ENCODE results near the gene GLIS1.

Gene GLIS1

DNA sequence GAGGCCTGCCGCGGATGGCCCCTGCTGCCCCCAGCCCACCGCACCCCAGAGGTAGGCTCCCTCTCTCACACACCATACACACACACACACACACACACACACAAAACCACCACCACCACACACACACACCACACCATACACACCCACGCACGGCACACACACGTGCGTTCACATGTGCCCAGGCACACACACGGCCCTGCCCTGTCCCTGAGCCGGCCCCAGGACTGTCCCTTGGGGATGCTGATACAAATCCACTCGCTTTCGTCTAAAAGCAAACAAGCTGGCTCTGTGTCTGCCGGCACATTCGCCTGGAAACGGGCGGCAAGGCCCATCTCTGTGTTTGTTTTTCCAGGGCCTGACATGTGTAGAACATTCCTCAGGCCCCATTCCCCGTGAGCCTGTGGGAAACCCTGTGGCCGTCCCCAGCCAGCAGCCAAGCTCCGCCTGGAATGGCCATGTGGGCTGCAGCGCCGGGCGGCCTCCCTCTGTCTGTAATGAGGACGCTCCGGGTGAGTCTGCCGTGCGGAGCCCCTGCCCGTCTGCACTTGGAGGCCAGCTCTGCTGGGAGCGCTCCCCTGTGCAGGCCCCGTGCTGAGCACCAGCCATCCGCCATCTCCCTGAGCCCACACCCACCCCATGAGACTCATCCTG lies 212.4 kb downstream of the GLIS1 start:
- ChIA-PET CTCF (interaction anchor here (1.7 kb wide), 2 partner anchors 15 to 88 kb away, joined by 3 to 4 read pairs; no protein-coding TSS in a partner anchor), POLR2A (no interaction called here)
- Histone ChIP-seq H3K4me1 (ENCODE audit: control extremely low read depth in 1 of 4, control insufficient read depth in 4 of 4, insufficient read depth in 4 of 4, low read length in 3 of 4) (peaks cover 0 to 7% (median 4%) of the 10 kb centered on the region in 4 experiments), H3K27me3 (replicated peaks in 2 of 5; ENCODE audit: control insufficient read depth in 4 of 5, insufficient read depth in 5 of 5, low read length in 4 of 5) (no peaks in the 10 kb centered on the region), H3K4me3 (ENCODE audit: control insufficient read depth in 1 of 7, extremely low read depth in 1 of 7, insufficient read depth in 4 of 7, low read depth in 2 of 7, low read length in 6 of 7) (no peak overlapping the region), H3K27ac (ENCODE audit: insufficient read depth in 1 of 2, low read depth in 1 of 2, low read length in 2 of 2, poor library complexity in 1 of 2, severe bottlenecking in 2 of 2) (no peak overlapping the region), H3K36me3 (ENCODE audit: control insufficient read depth in 4 of 4, insufficient read depth in 4 of 4, low read length in 3 of 4) (no peaks in the 10 kb centered on the region), H3K9me3 (ENCODE audit: control extremely low read depth in 1 of 5, control insufficient read depth in 4 of 5, insufficient read depth in 2 of 5, low read depth in 1 of 5, low read length in 4 of 5) (no peaks in the 10 kb centered on the region)
- DNase-seq = no peak
- WGBS (ENCODE audit: insufficient coverage) = 95% methylated on average over 26 of the region's 29 CpGs

- Histone ChIP-seq H3K36me3 (ENCODE audit: control insufficient read depth in 4 of 4, insufficient read depth in 4 of 4, low read length in 3 of 4) (no peaks in the 10 kb centered on the region), H3K4me1 (ENCODE audit: control extremely low read depth in 1 of 4, control insufficient read depth in 4 of 4, insufficient read depth in 4 of 4, low read length in 3 of 4) (peaks cover 0 to 2% (median 0%) of the 10 kb centered on the region in 4 experiments), H3K27ac (ENCODE audit: insufficient read depth in 1 of 2, low read depth in 1 of 2, low read length in 2 of 2, poor library complexity in 1 of 2, severe bottlenecking in 2 of 2) (no peak overlapping the region), H3K9me3 (ENCODE audit: control extremely low read depth in 1 of 5, control insufficient read depth in 4 of 5, insufficient read depth in 2 of 5, low read depth in 1 of 5, low read length in 4 of 5) (no peaks in the 10 kb centered on the region), H3K4me3 (ENCODE audit: control insufficient read depth in 1 of 7, extremely low read depth in 1 of 7, insufficient read depth in 4 of 7, low read depth in 2 of 7, low read length in 6 of 7) (no peak overlapping the region), H3K27me3 (replicated peaks in 2 of 5; ENCODE audit: control insufficient read depth in 4 of 5, insufficient read depth in 5 of 5, low read length in 4 of 5) (no peaks in the 10 kb centered on the region)
- DNase-seq = peak in 1 of 3 donors; percentile 16
- 94% methylated on average over 11 of the region's 11 CpGs for WGBS (ENCODE audit: insufficient coverage)
- ChIA-PET CTCF (interaction anchor here (1.7 kb wide), 2 partner anchors 14 to 89 kb away, joined by 3 to 4 read pairs; no protein-coding TSS in a partner anchor), POLR2A (no interaction called here)
These were observed 213.4 kb downstream of the GLIS1 start for GRCh38 chr1:53525595-53525994.

- H3K27me3 ChIP-seq (replicated peaks in 2 of 5; ENCODE audit: control insufficient read depth in 4 of 5, insufficient read depth in 5 of 5, low read length in 4 of 5) = no peaks in the 10 kb centered on the region
- ChIA-PET POLR2A (no interaction called here), CTCF (interaction anchor here (1.7 kb wide), 2 partner anchors 13 to 90 kb away, joined by 3 to 4 read pairs; no protein-coding TSS in a partner anchor)
- peaks cover 0 to 2% (median 1%) of the 10 kb centered on the region in 4 experiments for H3K4me1 ChIP-seq (ENCODE audit: control extremely low read depth in 1 of 4, control insufficient read depth in 4 of 4, insufficient read depth in 4 of 4, low read length in 3 of 4)
- H3K9me3 ChIP-seq (ENCODE audit: control extremely low read depth in 1 of 5, control insufficient read depth in 4 of 5, insufficient read depth in 2 of 5, low read depth in 1 of 5, low read length in 4 of 5) = no peaks in the 10 kb centered on the region
- WGBS (ENCODE audit: insufficient coverage) = 94% methylated on average over 30 of the region's 35 CpGs
- no peaks in the 10 kb centered on the region for H3K36me3 ChIP-seq (ENCODE audit: control insufficient read depth in 4 of 4, insufficient read depth in 4 of 4, low read length in 3 of 4)
- DNase-seq = no peak
- H3K4me3 ChIP-seq (ENCODE audit: control insufficient read depth in 1 of 7, extremely low read depth in 1 of 7, insufficient read depth in 4 of 7, low read depth in 2 of 7, low read length in 6 of 7) = no peak overlapping the region
- H3K27ac ChIP-seq (ENCODE audit: insufficient read depth in 1 of 2, low read depth in 1 of 2, low read length in 2 of 2, poor library complexity in 1 of 2, severe bottlenecking in 2 of 2) = no peak overlapping the region
These were observed 214.3 kb downstream of the GLIS1 start for GRCh38 chr1:53524428-53525375.

DNA sequence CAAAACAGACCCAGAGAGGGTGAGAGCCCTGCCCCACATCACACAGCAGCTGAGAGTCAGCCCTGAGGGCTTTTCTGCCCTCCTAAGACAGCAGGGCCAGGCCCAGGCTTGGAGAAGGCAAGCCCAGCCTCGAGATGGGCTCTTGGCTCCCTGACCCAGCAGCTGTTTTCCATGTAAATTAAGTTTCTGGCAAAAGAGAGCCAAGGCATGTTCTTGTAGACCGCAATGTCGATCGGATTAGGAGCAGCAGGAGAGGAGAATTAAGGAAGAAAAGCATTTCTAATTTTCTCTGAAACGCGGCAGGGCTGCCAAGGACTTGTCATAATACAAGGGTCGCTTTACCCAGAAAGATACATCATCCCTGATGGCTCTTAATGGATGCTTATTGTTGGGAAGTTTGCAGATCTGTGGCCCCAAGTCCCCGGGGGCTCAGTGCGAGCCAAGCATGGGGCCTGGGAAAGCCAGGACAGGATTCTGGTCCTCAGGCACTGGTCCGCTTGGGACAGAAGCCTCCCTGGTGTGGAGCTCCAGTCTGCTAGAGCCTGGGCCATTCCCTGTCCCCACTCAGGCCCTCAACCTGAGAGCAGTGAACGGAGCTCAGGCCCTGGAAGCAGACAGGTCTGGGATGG lies 216.9 kb downstream of the GLIS1 start:
- Histone ChIP-seq H3K36me3 (ENCODE audit: control insufficient read depth in 4 of 4, insufficient read depth in 4 of 4, low read length in 3 of 4) (no peaks in the 10 kb centered on the region), H3K9me3 (ENCODE audit: control extremely low read depth in 1 of 5, control insufficient read depth in 4 of 5, insufficient read depth in 2 of 5, low read depth in 1 of 5, low read length in 4 of 5) (no peaks in the 10 kb centered on the region), H3K27ac (ENCODE audit: insufficient read depth in 1 of 2, low read depth in 1 of 2, low read length in 2 of 2, poor library complexity in 1 of 2, severe bottlenecking in 2 of 2) (no peak overlapping the region), H3K27me3 (replicated peaks in 2 of 5; ENCODE audit: control insufficient read depth in 4 of 5, insufficient read depth in 5 of 5, low read length in 4 of 5) (no peaks in the 10 kb centered on the region), H3K4me1 (ENCODE audit: control extremely low read depth in 1 of 4, control insufficient read depth in 4 of 4, insufficient read depth in 4 of 4, low read length in 3 of 4) (peaks cover 0 to 6% (median 0%) of the 10 kb centered on the region in 4 experiments), H3K4me3 (ENCODE audit: control insufficient read depth in 1 of 7, extremely low read depth in 1 of 7, insufficient read depth in 4 of 7, low read depth in 2 of 7, low read length in 6 of 7) (no peak overlapping the region)
- CTCF ChIA-PET = no interaction called here
- DNase-seq = no peak
- POLR2A ChIA-PET = no interaction called here
- over 99% methylated on average over 11 of the region's 11 CpGs for WGBS (ENCODE audit: insufficient coverage)

GRCh38 chr1:53520481-53520880 lies 218.5 kb downstream of the GLIS1 start:
- Histone ChIP-seq H3K27ac (ENCODE audit: insufficient read depth in 1 of 2, low read depth in 1 of 2, low read length in 2 of 2, poor library complexity in 1 of 2, severe bottlenecking in 2 of 2) (no peak overlapping the region), H3K4me3 (ENCODE audit: control insufficient read depth in 1 of 7, extremely low read depth in 1 of 7, insufficient read depth in 4 of 7, low read depth in 2 of 7, low read length in 6 of 7) (no peak overlapping the region), H3K36me3 (ENCODE audit: control insufficient read depth in 4 of 4, insufficient read depth in 4 of 4, low read length in 3 of 4) (no peaks in the 10 kb centered on the region), H3K27me3 (replicated peaks in 2 of 5; ENCODE audit: control insufficient read depth in 4 of 5, insufficient read depth in 5 of 5, low read length in 4 of 5) (no peaks in the 10 kb centered on the region), H3K4me1 (ENCODE audit: control extremely low read depth in 1 of 4, control insufficient read depth in 4 of 4, insufficient read depth in 4 of 4, low read length in 3 of 4) (peaks cover 0 to 6% (median 0%) of the 10 kb centered on the region in 4 experiments), H3K9me3 (ENCODE audit: control extremely low read depth in 1 of 5, control insufficient read depth in 4 of 5, insufficient read depth in 2 of 5, low read depth in 1 of 5, low read length in 4 of 5) (no peaks in the 10 kb centered on the region)
- no peak for DNase-seq
- ChIA-PET CTCF (interaction anchor here (1.3 kb wide), 1 partner anchor 34 kb away, joined by 3 read pairs; no protein-coding TSS in a partner anchor), POLR2A (no interaction called here)
- 98% methylated on average over 12 of the region's 13 CpGs for WGBS (ENCODE audit: insufficient coverage)

DNA sequence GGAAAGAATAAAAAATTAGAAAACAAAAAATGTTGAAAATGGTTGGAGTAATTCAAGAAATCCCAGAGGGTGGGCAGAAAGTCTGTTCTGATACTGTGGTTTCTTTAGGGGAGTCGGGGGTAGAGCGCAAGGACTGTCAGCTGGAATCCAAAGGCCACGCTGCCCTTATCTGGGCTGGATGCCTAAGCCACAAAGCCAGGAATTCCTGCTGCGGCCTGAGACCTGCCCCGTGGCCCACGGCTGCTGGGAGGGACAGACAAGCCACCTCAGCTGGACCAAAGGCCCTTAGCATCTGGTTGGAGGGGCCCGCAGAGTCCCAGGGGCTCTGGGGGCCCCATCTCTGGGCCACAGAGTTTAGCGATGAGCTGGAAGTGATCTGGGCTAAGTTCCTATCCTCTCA lies 219.5 kb downstream of the GLIS1 start:
- H3K27me3 ChIP-seq (replicated peaks in 2 of 5; ENCODE audit: control insufficient read depth in 4 of 5, insufficient read depth in 5 of 5, low read length in 4 of 5) = no peaks in the 10 kb centered on the region
- H3K9me3 ChIP-seq (ENCODE audit: control extremely low read depth in 1 of 5, control insufficient read depth in 4 of 5, insufficient read depth in 2 of 5, low read depth in 1 of 5, low read length in 4 of 5) = no peaks in the 10 kb centered on the region
- CTCF ChIA-PET = interaction anchor here (1.3 kb wide), 1 partner anchor 33 kb away, joined by 3 read pairs; no protein-coding TSS in a partner anchor
- H3K4me3 ChIP-seq (ENCODE audit: control insufficient read depth in 1 of 7, extremely low read depth in 1 of 7, insufficient read depth in 4 of 7, low read depth in 2 of 7, low read length in 6 of 7) = no peak overlapping the region
- peaks cover 0 to 6% (median 0%) of the 10 kb centered on the region in 4 experiments for H3K4me1 ChIP-seq (ENCODE audit: control extremely low read depth in 1 of 4, control insufficient read depth in 4 of 4, insufficient read depth in 4 of 4, low read length in 3 of 4)
- no peak overlapping the region for H3K27ac ChIP-seq (ENCODE audit: insufficient read depth in 1 of 2, low read depth in 1 of 2, low read length in 2 of 2, poor library complexity in 1 of 2, severe bottlenecking in 2 of 2)
- no peaks in the 10 kb centered on the region for H3K36me3 ChIP-seq (ENCODE audit: control insufficient read depth in 4 of 4, insufficient read depth in 4 of 4, low read length in 3 of 4)
- POLR2A ChIA-PET = no interaction called here
- DNase-seq = no peak
- WGBS (ENCODE audit: insufficient coverage) = 35% methylated on average over 7 of the region's 8 CpGs

Data from common myeloid progenitor, CD34-positive (primary cell).